Stimulated activated effector memory CD8-positive, alpha-beta T cell treated with anti-CD3 and anti-CD28 coated beads, Interleukin-12 subunit alpha, Interleukin-12 subunit beta, amount 100 ng/mL, for 72 hours (primary cell): Measurements from ENCODE around the gene TWIST1.
A peak's percentile ranks its signal among the peaks of the same experiment; 100 is the strongest.

ENCODE experiments used
- ATAC-seq: fragments of 150-1000 bp; cut with Tn5 transposase; 2 replicates; pipeline ENCODE4 v1.10.0; 2021
- DNase-seq, 2 donors: peaks; one replicate each; pipeline ENCODE4 v3.0.0; 2021 to 2022; ENCODE audit warnings: low spot score in 2 of 2
- H3K27ac Mint-ChIP-seq: one replicate; pipeline ENCODE4 v1.8.0; 2022; ENCODE audit warnings: mild to moderate bottlenecking, mixed read lengths
- H3K36me3 Mint-ChIP-seq: one replicate; pipeline ENCODE4 v1.8.0; 2022; ENCODE audit warnings: mild to moderate bottlenecking, mixed read lengths
- H3K4me1 Mint-ChIP-seq: one replicate; pipeline ENCODE4 v1.8.0; 2022; ENCODE audit warnings: mixed read lengths
- H3K4me3 Mint-ChIP-seq: one replicate; pipeline ENCODE4 v1.8.0; 2022; ENCODE audit warnings: mild to moderate bottlenecking, mixed read lengths
- H3K9me3 Mint-ChIP-seq: one replicate; pipeline ENCODE4 v1.8.0; 2022; ENCODE audit warnings: mixed read lengths

Gene TWIST1

DNA sequence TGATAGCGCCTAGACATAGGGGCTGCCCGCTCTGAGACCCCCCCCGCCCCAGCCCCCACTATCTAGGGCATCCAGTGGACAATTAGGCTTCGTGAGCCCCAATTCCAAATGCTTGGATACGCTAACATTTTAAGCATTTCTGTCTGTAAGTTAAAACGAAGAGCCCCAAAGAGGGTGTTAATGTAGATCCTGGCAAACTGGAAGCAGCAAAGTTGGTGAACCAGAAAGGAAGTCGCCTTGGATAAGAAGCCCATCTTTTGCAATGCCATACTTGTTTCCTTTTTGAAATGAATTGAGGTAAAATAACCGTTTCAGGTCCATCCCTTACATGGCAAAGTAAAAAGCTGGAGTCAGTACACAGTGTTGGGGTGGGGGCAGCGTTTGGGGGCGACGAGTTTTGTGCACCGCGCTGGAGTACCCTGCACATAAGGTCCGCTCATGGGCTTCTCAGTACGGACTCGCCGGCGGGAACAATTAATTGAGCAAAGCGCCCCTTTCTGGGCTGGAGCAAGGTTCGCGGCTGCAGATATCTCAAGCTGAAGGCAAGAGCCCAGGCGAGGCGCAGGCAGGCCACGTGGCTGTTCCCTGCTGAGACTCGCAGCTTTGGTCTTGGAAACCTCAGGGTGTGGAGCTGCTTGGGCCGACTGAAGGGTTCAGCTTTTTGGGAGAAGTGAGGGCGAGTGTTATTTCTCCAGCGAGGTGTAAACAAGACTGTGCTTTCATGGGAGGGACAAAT is 1.4 kb upstream of the TWIST1 start:
- Mint-ChIP-seq H3K4me3 (peak overlapping the region; percentile 57), H3K4me1 (no peaks in the 10 kb centered on the region), H3K9me3 (peaks cover 2% of the 10 kb centered on the region), H3K36me3 (peaks cover 5% of the 10 kb centered on the region), H3K27ac (no peak overlapping the region)
- DNase-seq (no peak), ATAC-seq (no peak)

DNA sequence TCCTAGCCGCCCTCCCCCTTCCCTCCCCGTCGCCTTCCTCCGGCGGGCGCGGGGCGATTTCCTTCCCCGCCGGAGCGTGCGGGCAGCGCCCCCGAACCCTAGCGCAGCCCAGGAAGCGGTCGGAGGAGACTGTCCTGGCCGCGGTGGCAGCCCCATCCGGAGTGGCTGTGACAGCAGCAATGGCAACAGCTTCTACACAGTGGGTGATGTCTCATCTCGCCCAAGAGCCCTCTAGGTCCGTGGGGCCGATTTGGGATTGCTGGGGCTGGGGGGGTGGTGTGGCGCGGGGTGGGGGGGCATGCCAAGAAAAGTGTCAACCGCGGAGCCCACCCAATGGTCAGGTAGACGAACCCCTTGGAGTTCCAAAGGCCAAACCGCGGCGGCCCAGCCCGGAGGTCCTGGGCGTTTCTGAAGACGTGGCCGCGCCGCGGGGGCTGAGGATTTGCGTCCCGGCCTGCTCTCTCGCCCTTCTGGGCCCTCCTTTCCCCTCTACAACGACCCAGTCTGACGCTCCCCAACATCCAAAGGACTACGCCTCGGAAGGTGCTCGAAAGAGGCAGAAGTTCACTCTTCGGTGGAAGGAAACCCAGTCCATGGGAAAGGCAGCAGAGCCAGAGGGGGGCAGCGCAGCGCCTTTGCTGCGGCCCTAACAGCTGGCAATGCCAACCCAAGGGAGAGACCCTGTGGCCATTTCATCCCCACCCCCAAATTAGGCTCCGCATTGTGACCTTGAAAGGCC is 603 bp upstream of the TWIST1 start:
- H3K36me3 Mint-ChIP-seq, result peaks cover 5% of the 10 kb centered on the region
- no peak overlapping the region for H3K27ac Mint-ChIP-seq
- no peaks in the 10 kb centered on the region for H3K4me1 Mint-ChIP-seq
- peaks cover 2% of the 10 kb centered on the region for H3K9me3 Mint-ChIP-seq
- peak; percentile 57 for ATAC-seq
- H3K4me3 Mint-ChIP-seq, result peak overlapping the region; percentile 57
- no peak for DNase-seq

DNA sequence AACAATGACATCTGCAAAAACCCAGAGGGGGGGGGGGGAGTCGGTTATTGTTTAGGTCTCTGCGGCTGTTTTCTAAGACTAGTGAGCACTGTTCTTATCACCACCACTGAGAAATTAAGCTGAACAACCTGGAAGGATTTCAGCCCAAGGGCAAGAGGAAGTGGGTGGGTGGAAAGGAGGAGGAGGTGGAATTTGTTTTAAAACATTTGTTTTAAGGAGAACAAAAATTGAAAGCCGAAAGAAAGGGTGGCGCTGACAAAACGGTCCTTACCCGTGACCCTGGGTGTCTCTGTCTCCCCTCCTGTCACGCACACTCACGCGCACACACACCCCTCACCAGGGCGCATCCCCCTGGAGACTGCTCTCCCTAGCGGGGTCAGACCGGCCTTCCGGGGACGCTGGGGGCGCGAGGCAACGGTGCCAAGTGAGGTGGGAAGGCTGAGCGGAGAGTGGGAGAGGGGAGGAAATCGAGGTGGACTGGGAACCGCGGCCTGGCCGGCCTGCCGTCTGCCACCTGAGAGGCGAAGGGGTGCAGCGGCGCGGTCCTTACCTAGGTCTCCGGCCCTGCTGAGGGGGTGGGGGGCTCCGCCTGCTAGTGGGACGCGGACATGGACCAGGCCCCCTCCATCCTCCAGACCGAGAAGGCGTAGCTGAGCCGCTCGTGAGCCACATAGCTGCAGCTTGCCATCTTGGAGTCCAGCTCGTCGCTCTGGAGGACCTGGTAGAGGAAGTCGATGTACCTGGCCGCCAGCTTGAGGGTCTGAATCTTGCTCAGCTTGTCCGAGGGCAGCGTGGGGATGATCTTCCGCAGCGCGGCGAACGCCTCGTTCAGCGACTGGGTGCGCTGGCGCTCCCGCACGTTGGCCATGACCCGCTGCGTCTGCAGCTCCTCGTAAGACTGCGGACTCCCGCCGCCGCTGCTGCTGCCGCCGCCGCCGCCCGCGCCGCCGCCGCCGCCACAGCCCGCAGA is 1.0 kb downstream of the TWIST1 start:
- no peaks in the 10 kb centered on the region for H3K4me1 Mint-ChIP-seq
- ATAC-seq, result peak; percentile 36
- H3K4me3 Mint-ChIP-seq, result peak overlapping the region; percentile 57
- H3K36me3 Mint-ChIP-seq, result peaks cover 5% of the 10 kb centered on the region
- no peak for DNase-seq
- no peak overlapping the region for H3K27ac Mint-ChIP-seq
- H3K9me3 Mint-ChIP-seq, result peaks cover 2% of the 10 kb centered on the region

DNA sequence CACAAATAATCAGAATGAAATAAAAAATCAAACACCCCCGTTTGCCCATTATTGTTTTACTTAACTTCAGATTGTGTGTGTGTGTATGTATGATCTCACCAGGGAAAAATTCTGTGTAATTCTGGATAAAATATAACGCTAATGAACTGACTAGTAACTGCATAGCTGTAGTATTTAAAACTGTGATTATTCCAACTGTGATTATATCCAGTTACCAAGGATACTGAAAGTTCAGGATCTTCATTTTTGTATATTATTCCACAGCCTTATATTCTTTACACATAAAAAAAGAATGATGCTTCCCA is 2.9 kb downstream of the TWIST1 start:
- no peak overlapping the region for H3K27ac Mint-ChIP-seq
- no peak overlapping the region for H3K4me3 Mint-ChIP-seq
- peaks cover 5% of the 10 kb centered on the region for H3K36me3 Mint-ChIP-seq
- no peaks in the 10 kb centered on the region for H3K4me1 Mint-ChIP-seq
- H3K9me3 Mint-ChIP-seq, result peaks cover 2% of the 10 kb centered on the region
- DNase-seq (no peak), ATAC-seq (no peak)

DNA sequence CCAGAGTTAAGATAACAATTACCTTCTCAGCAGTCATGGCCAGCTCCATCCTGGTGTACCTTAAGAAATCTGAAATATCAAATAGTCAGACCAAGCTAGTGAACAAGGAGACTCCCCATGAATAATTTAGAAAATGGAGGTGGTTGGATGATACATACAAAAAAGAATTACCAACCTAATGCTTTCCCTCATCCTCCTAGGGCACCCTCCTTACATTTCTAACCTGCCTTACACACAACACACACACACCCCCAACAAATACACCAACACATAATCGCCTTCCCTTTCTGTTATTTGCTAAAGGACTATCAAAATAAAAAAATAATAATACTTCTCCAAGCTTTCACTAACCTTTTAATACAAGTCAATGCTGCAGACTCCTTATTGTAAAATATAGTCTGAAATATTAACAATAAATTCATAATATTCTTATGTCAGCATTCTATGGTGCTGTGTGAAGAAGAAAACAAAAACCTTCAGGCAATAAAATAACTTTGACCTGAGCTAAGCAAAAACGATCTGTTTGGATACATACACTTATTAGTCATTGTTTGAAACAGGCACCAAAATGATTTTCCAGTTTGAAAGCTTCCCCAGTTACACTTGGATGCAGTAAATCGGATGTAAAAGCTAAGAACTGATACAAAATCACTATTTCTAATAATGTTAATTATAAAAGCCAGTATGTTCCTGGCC is 3.4 kb downstream of the TWIST1 start:
- no peaks in the 10 kb centered on the region for H3K4me1 Mint-ChIP-seq
- H3K4me3 Mint-ChIP-seq, result no peak overlapping the region
- peaks cover 5% of the 10 kb centered on the region for H3K36me3 Mint-ChIP-seq
- H3K27ac Mint-ChIP-seq, result no peak overlapping the region
- DNase-seq (no peak), ATAC-seq (no peak)
- H3K9me3 Mint-ChIP-seq, result peaks cover 2% of the 10 kb centered on the region

DNA sequence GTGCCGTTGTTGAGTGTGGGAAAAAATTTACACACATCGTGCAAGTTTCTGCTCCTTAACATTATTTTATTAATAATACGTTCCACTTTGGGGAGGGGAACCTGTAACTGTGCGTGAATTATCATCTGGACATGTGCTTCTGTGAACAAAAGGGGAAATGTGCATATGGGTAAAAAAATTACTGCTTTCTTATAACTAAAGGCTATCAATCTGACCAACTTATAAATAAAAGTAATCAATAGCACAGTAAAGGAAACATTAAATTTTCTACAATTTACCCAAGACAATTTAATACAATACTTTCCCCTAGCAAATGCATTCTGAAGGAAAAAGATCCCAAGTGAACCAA is 4.5 kb downstream of the TWIST1 start:
- ATAC-seq (no peak), DNase-seq (no peak)
- Mint-ChIP-seq H3K36me3 (peaks cover 5% of the 10 kb centered on the region), H3K9me3 (peaks cover 2% of the 10 kb centered on the region), H3K27ac (no peak overlapping the region), H3K4me1 (no peaks in the 10 kb centered on the region), H3K4me3 (no peak overlapping the region)

DNA sequence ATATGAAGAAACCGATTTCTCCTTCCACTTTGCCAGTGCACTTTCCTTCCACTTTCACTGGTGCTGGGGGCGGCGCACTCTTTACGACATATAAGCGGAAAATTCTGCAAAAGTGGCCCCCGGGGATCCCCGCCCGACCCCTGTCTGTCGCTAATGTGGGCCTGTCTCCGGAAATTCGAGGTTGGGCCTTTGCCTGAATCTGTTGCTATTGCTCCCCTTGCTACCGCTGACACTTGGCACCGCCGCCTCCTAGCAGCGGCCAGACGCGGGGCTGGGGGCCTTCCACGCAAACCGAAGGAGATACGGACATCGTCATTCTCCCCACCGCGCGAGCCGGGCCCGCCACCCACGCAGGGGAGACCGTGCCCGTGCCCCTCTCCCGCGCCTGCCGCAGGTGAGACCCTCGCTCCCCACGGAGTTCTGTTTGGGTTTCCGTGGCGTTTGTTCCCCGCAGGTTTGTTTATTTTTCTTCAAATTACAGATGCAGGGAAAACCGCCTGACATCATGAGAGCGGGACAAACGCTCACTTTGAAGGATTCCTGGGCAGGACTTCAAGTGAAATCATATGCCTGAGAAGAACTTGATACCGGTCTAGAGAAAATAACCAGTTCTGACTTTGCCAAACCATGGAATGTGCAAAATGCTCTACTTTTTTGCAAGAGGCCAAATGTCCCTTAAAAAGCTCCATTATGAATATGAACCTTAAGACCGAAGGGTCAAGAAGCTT is 5.0 kb downstream of the TWIST1 start:
- no peak overlapping the region for H3K4me3 Mint-ChIP-seq
- peaks cover 2% of the 10 kb centered on the region for H3K9me3 Mint-ChIP-seq
- no peak overlapping the region for H3K27ac Mint-ChIP-seq
- DNase-seq (no peak), ATAC-seq (no peak)
- peaks cover 5% of the 10 kb centered on the region for H3K4me1 Mint-ChIP-seq
- peaks cover 5% of the 10 kb centered on the region for H3K36me3 Mint-ChIP-seq

DNA sequence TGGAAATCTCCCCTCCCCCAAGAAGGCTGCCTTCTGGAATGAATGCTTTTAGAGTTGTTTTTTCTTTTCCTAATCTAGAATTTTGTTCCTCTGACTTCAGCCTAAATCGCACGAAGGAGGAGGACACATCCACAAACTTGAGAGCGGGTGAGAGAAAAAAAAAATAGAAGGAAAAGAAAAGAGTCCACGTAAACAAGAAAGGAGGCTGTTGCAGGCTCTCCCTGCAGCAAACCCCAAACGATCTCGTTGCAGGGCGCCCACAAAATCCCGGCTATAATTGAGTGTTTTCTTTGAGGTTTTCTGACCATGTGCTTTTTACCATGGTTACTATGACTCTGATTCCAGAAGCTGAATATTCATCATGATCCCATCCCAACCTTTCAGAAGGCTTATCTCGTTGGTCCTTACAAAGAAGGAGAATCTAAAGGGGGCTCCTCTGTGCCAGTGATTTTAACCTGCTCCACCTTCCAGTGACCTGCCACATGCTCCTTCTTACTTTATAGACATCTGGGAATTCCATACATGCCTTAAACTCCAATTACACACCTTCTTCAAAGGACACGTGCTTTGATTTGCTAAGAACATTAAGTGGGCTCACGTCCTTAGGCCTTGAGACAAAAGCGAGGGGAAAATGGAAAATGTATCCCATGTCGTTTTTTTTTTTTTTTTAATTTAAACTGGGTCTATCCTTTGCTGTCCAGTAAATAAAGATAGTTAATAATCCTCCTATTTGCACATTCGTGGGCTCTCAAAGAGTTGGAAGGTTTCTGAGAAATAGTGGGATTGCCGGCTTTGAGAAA is 5.8 kb downstream of the TWIST1 start:
- H3K36me3 Mint-ChIP-seq, result peaks cover 5% of the 10 kb centered on the region
- H3K4me3 Mint-ChIP-seq, result no peak overlapping the region
- peaks cover 2% of the 10 kb centered on the region for H3K9me3 Mint-ChIP-seq
- no peak overlapping the region for H3K27ac Mint-ChIP-seq
- H3K4me1 Mint-ChIP-seq, result peaks cover 11% of the 10 kb centered on the region
- no peak for DNase-seq
- ATAC-seq, result no peak

DNA sequence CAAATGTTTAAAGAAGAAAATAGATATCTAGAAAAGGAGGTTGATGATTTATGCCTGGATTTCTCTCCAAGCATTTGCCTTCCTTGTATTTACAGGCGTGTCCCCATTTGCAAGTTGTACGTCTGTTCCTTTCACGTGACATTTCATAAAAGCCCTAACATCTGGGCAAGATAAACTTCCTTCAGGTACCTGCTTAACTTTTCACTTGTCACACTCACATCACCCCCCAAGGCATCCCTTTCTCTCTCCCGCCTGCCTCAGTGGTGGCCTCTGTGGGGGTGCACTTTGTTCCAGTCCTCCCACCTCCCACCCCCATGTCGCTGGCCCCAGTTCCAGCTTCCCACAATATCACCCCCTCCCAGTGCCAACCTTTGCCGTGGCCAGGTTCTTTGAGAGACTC is 6.7 kb downstream of the TWIST1 start:
- Mint-ChIP-seq H3K27ac (no peak overlapping the region), H3K4me1 (peaks cover 11% of the 10 kb centered on the region), H3K36me3 (peaks cover 2% of the 10 kb centered on the region), H3K4me3 (no peak overlapping the region), H3K9me3 (peaks cover 2% of the 10 kb centered on the region)
- no peak for ATAC-seq
- DNase-seq, result no peak

DNA sequence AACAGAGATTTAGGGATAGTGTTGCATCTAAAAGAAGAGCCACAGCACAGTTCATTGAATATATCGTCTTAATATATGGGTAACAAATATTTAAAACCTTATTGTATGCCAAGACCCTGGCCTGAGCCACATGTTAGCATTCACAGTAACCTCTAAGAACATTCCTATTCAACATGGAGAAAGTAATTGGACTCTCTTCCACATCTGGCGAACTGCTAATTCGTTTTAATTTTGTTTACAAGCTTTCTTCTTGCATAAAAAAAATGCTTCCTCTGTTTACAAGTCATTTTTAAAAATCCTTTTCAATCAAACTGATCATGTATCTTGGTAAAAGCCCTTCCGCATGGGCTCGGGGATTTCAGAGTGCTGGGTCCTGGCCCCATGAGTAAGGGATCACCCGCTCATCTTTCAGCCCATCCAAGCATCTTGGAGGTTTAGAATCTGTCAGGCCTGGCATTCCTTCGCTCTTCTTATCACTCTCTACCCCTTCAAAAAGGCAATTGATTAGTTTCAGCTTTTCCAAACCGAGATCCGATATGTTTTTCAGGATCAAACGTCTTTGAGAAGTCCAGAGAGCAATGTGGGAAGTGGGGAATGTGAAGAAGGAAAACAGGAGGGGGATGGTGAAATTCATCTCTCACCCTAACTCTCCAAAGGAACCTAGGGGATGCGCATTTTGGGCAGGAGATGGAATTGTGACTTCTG is 7.3 kb downstream of the TWIST1 start:
- Mint-ChIP-seq H3K4me1 (peaks cover 11% of the 10 kb centered on the region), H3K9me3 (peaks cover 2% of the 10 kb centered on the region), H3K4me3 (no peak overlapping the region), H3K27ac (no peak overlapping the region), H3K36me3 (no peaks in the 10 kb centered on the region)
- no peak for DNase-seq
- ATAC-seq, result no peak

DNA sequence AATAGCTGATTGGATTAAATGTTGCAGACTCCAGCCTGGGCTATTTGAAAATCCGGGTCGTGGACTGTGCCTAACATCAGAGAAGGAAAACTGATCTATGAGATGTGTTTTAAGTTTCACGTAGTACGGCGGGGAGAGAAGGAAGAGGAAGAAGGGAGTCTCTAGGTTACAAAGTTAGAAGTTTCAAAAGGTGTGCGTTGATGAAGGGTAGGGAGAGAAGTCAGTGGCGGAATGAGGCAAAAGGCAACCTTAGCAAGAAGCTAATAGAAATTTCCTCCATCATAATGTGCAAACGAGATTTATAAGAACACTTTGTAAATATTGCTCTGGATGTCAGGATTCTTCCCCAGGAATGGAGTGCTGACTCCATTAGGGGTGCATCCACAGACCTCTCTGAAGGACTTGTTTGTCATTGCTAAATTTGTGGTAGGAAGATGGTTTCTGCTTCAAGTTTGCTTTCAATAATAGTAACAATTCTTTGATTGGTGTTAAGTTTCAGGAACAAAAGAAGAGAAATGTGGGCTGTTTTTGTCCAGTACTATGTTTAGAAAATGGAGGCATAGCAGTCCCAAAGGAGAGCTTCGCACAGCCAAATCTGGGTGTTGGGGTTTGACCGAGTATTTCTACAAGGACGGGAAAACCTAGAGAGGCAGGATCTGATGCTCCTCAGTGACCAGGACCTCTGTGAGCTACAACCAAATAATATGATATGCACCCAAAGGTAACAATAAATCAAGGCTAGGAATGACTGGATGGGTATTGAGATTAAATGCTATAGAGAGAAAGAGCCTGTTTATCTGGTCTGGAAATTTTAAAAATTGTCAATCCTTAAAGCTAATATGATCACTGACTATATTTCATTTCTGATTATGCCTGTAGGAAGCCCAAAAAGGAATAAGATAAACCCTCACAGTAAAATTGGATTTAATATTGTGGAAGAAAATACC is 8.2 kb downstream of the TWIST1 start:
- no peak for DNase-seq
- ATAC-seq, result no peak
- H3K36me3 Mint-ChIP-seq, result no peaks in the 10 kb centered on the region
- H3K4me1 Mint-ChIP-seq, result peaks cover 11% of the 10 kb centered on the region
- H3K4me3 Mint-ChIP-seq, result no peak overlapping the region
- no peak overlapping the region for H3K27ac Mint-ChIP-seq
- no peaks in the 10 kb centered on the region for H3K9me3 Mint-ChIP-seq

DNA sequence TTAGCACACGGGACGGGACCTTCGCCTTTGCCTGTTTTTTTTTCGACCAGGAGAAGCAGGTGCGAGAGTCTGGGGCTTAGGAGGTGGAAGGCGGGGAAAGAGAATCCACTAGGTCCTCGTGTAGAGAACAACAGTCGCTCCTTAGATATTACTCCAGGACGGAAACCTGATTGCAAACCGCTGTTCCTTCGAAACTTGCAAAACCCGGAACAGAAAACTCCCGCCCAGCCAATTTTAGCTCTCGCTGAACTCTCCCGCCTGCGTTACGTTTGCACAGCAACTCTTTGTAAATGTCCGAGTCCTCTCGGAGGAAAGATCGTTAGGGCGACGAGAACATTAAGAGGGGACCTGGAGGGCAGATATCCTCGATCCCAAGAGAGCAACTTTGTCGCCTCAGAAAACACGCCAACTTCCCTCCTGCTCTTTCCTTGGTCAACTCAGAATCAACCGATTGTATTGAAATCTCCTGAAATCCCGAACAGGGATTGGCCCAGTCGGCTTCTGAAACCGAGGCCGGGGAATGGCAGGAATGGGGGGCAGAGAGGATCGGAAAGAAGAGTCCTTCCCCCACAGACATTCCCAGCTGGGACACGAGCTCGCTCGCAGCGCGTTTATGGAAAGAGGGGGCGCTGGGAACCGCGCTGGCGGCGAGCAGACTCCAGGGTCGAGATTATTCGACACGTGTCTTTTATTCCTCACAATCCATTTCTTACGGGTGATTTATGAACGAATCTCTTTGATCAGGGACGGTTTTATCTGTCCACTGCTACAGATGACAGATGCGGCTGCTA is 9.9 kb downstream of the TWIST1 start:
- H3K9me3 Mint-ChIP-seq, result no peaks in the 10 kb centered on the region
- DNase-seq, result no peak
- H3K36me3 Mint-ChIP-seq, result no peaks in the 10 kb centered on the region
- H3K27ac Mint-ChIP-seq, result no peak overlapping the region
- peaks cover 11% of the 10 kb centered on the region for H3K4me1 Mint-ChIP-seq
- H3K4me3 Mint-ChIP-seq, result peak overlapping the region; percentile 28
- no peak for ATAC-seq
